ENCODE results near the gene TDRD1.

Gene TDRD1

GRCh38 chr10:114179747-114180146, 594 bp downstream of the TDRD1 start:
- DNase-seq = no peak

GRCh38 chr10:114180937-114181336, 1.8 kb downstream of the TDRD1 start:
- no peak for DNase-seq

DNA sequence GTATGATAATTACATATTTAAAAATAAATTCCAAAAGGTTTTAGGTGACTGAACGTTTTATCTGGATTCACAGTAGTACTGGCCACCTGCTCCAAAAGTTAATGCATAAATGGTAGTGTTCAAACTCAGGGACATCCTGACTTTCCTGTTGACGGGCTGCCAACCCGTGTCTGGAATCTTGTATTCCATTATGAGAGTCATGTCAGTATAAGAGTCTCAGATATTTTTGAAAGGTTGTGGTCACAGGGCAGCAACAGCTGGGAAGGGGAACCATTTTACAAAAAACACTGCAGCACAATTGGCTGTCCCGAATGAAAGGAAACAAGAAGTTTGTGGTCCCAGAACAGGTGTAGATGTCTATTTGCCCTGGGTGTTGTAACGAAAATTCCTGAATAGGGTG, 2.8 kb downstream of the TDRD1 start:
- DNase-seq = no peak

- no peak for DNase-seq
These were observed 4.4 kb downstream of the TDRD1 start for GRCh38 chr10:114183563-114183962.

- DNase-seq = no peak
These were observed 5.1 kb downstream of the TDRD1 start for GRCh38 chr10:114184276-114184675.

DNA sequence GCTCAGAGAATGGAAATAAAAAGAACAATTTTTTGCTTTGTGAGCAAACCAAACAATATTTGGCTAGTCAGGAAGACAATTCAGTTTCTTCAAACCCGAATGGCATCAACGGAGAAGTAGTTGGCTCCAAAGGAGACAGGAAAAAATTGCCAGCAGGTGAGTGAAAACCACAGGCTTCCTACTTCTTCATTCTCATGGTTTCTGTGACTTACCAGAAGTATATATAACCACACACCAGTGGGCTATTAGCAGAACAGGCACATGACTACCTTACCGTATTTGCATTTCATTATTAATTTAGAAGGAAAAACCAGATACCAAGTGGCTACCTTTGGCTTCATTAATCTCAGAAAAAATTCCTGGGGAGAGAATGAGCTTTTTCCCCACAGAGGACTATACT, 8.8 kb downstream of the TDRD1 start:
- DNase-seq = no peak

DNA sequence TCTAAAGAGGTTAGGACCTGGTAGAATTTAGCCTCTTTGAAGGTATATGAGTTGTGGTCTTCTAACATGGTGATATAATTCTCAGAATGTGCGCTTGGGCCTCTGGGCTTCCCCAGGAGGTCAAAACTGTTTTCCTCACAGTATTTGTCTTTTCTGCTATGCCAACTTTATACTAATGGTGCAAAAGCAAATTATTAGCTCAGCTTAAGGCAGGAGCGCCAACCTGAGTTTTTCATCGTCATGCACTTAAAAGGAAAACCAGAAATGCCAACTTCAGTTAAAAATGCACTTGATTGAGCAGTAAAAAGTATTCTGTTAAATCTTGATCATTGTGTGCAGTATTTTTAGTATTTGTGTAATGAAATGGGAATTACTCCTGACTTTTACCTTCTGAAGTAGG, 9.7 kb downstream of the TDRD1 start:
- DNase-seq = no peak

- DNase-seq = no peak
These were observed 10.5 kb downstream of the TDRD1 start for GRCh38 chr10:114189700-114190099.

DNA sequence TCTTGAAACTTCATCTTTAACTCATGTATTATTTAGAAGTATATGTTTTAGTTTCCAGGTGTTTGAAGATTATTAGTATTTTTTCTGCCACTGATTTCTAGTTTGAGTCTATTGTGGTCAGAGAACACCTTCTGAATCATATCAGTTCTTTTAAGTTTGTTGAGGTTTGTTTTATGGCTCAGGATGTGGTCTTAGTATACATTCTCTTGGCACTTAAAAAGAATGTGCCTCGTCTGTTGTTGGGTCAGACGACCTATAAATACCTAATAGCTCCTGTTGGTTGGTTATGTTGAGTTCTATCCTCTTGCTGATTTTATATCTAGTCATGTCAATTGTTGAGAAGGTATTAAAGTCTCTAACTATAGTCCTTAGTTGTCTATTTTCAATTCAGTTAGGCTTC, 15.9 kb downstream of the TDRD1 start:
- DNase-seq = no peak

GRCh38 chr10:114199239-114199638, 20.1 kb downstream of the TDRD1 start:
- no peak for DNase-seq

DNA sequence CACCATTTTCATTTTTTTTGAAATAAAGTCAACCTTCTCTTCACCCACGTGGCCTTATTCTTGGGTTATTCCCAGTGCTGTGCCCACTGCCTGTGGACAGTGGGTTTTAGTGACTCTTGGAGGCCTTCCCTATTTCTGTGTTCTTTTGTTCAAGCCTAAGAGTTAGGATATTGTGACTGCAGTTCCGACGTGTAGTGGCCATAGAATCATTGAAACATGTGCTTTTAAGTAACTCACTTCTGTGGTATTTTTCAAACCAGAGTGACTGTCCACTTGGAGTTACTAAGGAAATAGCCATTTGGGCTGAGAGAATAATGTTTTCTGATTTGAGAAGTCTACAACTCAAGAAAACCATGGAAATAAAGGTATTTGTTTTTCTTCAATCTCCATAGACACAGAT, 23.7 kb downstream of the TDRD1 start:
- DNase-seq = no peak

GRCh38 chr10:114206902-114207301, 27.7 kb downstream of the TDRD1 start:
- DNase-seq = no peak

- DNase-seq = no peak
These were observed 28.2 kb downstream of the TDRD1 start for GRCh38 chr10:114207349-114207748.

- DNase-seq = no peak
These were observed 29.2 kb downstream of the TDRD1 start for GRCh38 chr10:114208351-114208750.

- no peak for DNase-seq
These were observed 33.0 kb downstream of the TDRD1 start for GRCh38 chr10:114212153-114212552.

- no peak for DNase-seq
These were observed 35.9 kb downstream of the TDRD1 start for GRCh38 chr10:114215033-114215432.

DNA sequence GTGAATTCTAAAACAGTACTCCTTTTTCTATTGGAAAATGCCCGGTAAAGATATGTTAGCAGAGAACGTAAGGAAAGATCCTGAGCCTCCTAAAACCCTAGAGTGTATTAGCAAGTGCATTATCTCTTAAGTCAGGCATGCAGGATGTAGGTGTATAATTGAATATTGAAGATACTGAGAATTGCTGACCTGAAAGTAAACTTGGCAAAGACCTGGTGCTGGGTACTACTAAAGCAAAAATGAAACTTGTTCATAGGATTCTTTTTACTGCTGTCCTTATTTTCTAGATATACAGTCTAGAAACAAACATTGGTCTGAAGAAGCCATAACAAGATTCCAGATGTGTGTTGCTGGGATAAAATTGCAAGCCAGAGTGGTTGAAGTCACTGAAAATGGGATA, 41.1 kb downstream of the TDRD1 start:
- DNase-seq = no peak

GRCh38 chr10:114221235-114221634, 42.1 kb downstream of the TDRD1 start:
- no peak for DNase-seq

GRCh38 chr10:114223066-114223465, 43.9 kb downstream of the TDRD1 start:
- DNase-seq = no peak

DNA sequence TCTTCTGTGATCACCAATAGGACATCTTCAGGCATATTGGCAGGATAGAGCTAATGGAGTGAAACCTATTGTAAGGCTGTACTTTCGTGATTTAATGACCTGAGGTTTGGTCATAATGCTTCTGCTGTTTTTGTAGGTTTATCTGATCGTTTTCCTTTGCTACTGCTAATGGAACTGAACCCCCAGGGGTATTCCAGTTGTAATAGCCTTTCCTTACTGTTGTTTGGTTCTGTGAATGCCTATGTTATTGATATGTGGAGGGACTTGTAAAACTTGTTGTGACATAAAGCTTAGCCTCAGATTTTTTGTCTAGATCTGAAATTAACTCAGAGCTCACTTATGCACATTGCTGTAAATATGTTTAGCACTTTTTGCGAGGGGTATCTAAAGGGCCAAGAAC, 49.0 kb downstream of the TDRD1 start:
- DNase-seq = no peak

DNA sequence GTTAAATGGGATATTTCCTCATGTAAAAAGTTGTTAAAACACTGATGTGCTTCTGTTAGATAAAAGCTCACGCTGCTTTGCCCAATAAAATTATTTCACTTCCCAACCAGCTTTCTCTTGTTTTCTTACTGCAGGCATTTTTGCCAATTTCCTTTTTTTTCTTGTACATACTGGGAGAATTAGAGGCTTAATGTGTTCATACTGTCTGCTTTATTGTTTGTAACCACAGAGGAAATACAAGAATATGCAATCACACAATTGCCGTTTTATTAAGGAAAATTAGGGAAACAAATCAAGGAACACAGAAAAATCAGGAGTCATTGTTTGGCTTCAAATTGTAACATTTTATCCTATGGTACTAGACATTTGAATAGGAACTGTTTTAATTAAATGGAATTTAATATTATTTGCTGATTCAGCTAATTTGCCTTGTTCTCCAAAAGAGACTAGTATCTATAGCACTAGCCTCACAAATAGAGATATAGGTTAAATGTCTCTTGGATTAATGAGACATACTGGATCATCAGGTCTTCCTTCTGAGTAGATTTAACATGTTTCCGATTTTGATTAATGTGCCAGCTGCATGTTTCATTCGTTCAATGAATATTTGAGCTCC, 53.5 kb downstream of the TDRD1 start:
- no peak for DNase-seq

GRCh38 chr10:114233482-114233881, 54.3 kb downstream of the TDRD1 start:
- no peak for DNase-seq

DNA sequence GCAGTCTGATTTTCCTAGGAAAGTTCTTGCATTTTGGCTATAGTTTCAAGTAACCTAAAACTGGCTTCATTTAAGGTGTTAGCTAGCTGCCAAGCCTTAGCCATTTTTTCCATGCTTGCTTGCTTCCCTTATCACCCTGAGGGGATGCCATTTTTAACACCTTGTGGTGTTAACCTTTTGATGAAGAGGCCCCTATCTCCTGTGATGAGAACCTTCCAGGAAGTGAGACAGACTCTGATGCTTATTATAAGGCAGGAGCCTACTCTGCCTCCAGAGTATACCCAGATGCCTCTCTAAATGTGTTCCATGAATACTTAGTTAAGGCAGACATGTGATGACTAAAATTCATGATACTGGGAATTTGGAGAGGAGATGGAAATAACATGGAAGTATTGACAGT, 55.0 kb downstream of the TDRD1 start:
- no peak for DNase-seq

GRCh38 chr10:114239117-114239993, 60.2 kb downstream of the TDRD1 start, which contains the start of gene VWA2:
VWA2 (plus strand) TSS chr10:114239254; CDS start chr10:114248714, 9,460 bp downstream.
- no peak for DNase-seq

- no peak for DNase-seq
These were observed 60.8 kb downstream of the TDRD1 start for GRCh38 chr10:114239994-114240345.

Data from NCI-H524 treated with DMSO at 0.1 percent for 48 hours (cell line).